ENCODE data around the gene LMBR1L.
A peak's percentile ranks its signal among the peaks of the same experiment; 100 is the strongest.

The LMBR1L gene

GRCh38 chr12:49086116-49086515 is 24.5 kb downstream of the LMBR1L start:
- Mint-ChIP-seq H3K27me3 (ENCODE audit: low read depth, poor library complexity) (peaks cover 83% of the 10 kb centered on the region), H3K9me3 (no peaks in the 10 kb centered on the region), H3K27ac (no peak overlapping the region), H3K4me1 (peaks cover 13% of the 10 kb centered on the region), H3K36me3 (ENCODE audit: low read depth) (no peaks in the 10 kb centered on the region), H3K4me3 (no peak overlapping the region)
- TF ChIP-seq CTCF (IDR thresholded peaks at IDR 0.05), result no peak
- no peak for DNase-seq

GRCh38 chr12:49084438-49084837 is 26.2 kb downstream of the LMBR1L start:
- no peak for TF ChIP-seq CTCF (IDR thresholded peaks at IDR 0.05)
- Mint-ChIP-seq H3K36me3 (ENCODE audit: low read depth) (no peaks in the 10 kb centered on the region), H3K27ac (no peak overlapping the region), H3K4me1 (peaks cover 6% of the 10 kb centered on the region), H3K9me3 (no peaks in the 10 kb centered on the region), H3K4me3 (no peak overlapping the region), H3K27me3 (ENCODE audit: low read depth, poor library complexity) (peaks cover 78% of the 10 kb centered on the region)
- no peak for DNase-seq

GRCh38 chr12:49079793-49080192 is 30.9 kb downstream of the LMBR1L start:
- DNase-seq, result no peak
- no peak overlapping the region for H3K4me3 Mint-ChIP-seq
- no peaks in the 10 kb centered on the region for H3K36me3 Mint-ChIP-seq (ENCODE audit: low read depth)
- no peak for TF ChIP-seq CTCF (IDR thresholded peaks at IDR 0.05)
- no peaks in the 10 kb centered on the region for H3K9me3 Mint-ChIP-seq
- H3K27me3 Mint-ChIP-seq (ENCODE audit: low read depth, poor library complexity), result peaks cover 48% of the 10 kb centered on the region
- H3K4me1 Mint-ChIP-seq, result no peaks in the 10 kb centered on the region
- H3K27ac Mint-ChIP-seq, result no peak overlapping the region

GRCh38 chr12:49070971-49071370 is 39.7 kb downstream of the LMBR1L start:
- no peaks in the 10 kb centered on the region for H3K9me3 Mint-ChIP-seq
- H3K36me3 Mint-ChIP-seq (ENCODE audit: low read depth), result no peaks in the 10 kb centered on the region
- H3K4me1 Mint-ChIP-seq, result peaks cover 18% of the 10 kb centered on the region
- no peak overlapping the region for H3K4me3 Mint-ChIP-seq
- no peak overlapping the region for H3K27ac Mint-ChIP-seq
- no peak for DNase-seq
- no peak for TF ChIP-seq CTCF (IDR thresholded peaks at IDR 0.05)
- peaks cover 17% of the 10 kb centered on the region for H3K27me3 Mint-ChIP-seq (ENCODE audit: low read depth, poor library complexity)

GRCh38 chr12:49069507-49070346 is 40.9 kb downstream of the LMBR1L start, which contains the start of gene RHEBL1:
Gene RHEBL1 (minus strand): TSS chr12:49069979. CDS start chr12:49069785, 194 bp downstream.
- no peaks in the 10 kb centered on the region for H3K36me3 Mint-ChIP-seq (ENCODE audit: low read depth)
- TF ChIP-seq CTCF (IDR thresholded peaks at IDR 0.05), result no peak
- H3K4me1 Mint-ChIP-seq, result peaks cover 18% of the 10 kb centered on the region
- no peaks in the 10 kb centered on the region for H3K9me3 Mint-ChIP-seq
- peak; percentile 98 for DNase-seq
- peaks cover 17% of the 10 kb centered on the region for H3K27me3 Mint-ChIP-seq (ENCODE audit: low read depth, poor library complexity)
- H3K4me3 Mint-ChIP-seq, result peak within 1 kb of the TSS; percentile 92
- H3K27ac Mint-ChIP-seq, result peak within 1 kb of the TSS; percentile 64
